T follicular helper cell (primary cell): Measurements from ENCODE around the gene RASGRP3.
A peak's percentile ranks its signal among the peaks of the same experiment; 100 is the strongest.
"Not testable (repeated sequence)": the region's sequence is repeated elsewhere in the genome, so short reads cannot be mapped to it uniquely, and the experiment has no call there.

Source experiments
- DNase-seq: peaks from one replicate; pipeline ENCODE4 v3.0.0-alpha.2; 2020; ENCODE audit warnings: low read depth
- total RNA-seq, 2 experiments: gene quantifications; one replicate each; lab custom pipeline; 2026; lab: John Stamatoyannopoulos, UW

Gene RASGRP3, protein sequence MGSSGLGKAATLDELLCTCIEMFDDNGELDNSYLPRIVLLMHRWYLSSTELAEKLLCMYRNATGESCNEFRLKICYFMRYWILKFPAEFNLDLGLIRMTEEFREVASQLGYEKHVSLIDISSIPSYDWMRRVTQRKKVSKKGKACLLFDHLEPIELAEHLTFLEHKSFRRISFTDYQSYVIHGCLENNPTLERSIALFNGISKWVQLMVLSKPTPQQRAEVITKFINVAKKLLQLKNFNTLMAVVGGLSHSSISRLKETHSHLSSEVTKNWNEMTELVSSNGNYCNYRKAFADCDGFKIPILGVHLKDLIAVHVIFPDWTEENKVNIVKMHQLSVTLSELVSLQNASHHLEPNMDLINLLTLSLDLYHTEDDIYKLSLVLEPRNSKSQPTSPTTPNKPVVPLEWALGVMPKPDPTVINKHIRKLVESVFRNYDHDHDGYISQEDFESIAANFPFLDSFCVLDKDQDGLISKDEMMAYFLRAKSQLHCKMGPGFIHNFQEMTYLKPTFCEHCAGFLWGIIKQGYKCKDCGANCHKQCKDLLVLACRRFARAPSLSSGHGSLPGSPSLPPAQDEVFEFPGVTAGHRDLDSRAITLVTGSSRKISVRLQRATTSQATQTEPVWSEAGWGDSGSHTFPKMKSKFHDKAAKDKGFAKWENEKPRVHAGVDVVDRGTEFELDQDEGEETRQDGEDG
- total RNA-seq, result 8.0 to 10.5 reads per million in 2 experiments

DNA sequence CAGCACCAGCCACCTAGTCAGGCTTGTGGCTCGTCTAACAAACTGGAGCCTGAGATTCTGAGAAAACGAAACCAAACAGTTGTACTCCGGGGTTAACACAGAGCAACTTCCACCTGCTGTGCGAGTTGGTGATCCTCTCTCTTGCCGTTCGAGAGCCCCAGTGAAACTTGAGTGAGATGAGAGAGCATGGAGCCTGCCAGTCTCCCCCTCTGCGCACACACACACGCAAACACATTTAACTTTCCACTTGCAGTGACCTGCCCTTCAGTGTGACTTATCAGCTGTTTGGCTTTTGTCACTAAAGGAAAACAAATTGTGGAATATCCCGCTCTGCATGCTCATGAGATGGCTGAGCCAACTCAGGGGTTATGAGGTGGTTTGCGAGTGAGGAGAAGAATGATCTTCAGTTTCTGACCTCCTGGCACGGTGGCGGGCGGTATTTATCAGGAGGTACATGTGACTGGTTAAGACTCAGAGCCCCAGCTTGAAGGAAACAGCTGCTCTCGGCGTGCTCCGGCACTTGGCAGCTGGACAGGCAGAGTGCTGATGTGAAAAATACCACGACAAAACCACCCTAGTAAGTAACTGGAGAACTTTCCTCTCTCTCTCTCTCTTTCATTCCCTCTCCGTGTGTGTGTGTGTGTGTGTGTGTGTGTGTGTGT, at the start of gene RASGRP3:
Gene RASGRP3 (plus strand): TSS at position 519 of the 662 bp plus-strand sequence. CDS start 38,488 bp downstream, outside the sequence.
- peak; percentile 36 for DNase-seq

DNA sequence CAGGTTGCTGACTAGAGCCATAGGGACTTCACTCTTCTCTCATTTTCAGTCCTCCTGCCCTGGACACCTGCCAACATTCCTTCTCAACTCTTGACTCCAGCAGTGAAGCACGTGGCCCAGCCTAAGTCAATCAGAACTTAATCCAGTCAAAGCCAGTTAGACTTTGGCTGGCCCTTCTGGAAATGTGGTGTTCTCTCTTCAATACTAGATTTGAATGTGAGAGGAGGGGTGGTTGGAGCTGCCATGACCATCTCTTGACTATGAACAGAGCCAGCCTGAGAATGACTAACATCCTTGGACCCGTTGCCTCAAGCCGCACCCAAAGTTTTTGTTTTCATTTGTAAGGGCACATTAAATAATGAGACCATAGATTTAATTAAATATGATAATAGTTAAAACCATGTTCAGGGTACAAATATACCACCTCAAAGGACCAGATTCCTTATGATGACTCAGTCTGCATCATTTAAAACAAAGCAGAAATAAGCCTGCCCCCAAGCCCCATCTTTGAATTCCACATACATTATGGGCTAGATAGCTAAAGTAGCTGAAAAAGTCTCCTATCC, 49.7 kb upstream of the RASGRP3 start:
- no peak for DNase-seq

DNA sequence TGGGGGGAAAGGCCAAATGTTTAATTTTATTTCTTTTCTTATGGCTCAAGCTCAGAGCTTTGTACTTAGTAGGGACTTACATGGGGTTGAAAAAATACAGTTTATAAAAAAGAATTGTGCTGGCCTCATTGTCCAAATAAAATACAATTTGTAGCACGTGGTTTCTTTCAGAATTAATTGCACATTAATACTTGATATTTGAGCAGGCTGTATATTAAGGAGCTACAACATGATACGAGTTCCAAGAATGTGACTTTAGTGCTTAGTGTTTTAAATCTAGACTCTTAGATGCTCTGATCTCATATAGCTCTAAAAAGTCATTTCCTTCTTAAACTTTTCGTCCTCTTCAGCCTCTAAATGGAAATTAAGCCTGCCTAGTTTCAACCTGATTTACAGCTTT, 46.4 kb upstream of the RASGRP3 start:
- no peak for DNase-seq

DNA sequence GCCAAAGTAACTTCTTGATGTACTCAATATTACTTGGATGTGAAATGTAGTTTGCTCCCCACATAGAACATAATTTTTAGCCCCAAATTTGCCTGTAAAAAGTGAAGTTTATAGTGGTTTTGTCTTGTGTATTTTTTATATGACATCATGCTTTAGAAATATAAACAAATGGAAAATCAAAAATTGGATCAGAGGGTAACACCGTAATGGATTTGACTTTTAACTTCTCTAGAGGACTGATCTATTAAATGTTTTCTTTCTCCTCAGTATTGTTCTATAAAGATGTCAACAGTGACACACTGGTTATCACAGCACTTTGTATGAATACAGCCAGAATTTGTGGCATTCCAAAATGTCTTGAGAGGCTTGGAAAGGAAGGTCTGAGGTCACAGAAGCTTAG, 45.6 kb upstream of the RASGRP3 start:
- DNase-seq, result no peak

DNA sequence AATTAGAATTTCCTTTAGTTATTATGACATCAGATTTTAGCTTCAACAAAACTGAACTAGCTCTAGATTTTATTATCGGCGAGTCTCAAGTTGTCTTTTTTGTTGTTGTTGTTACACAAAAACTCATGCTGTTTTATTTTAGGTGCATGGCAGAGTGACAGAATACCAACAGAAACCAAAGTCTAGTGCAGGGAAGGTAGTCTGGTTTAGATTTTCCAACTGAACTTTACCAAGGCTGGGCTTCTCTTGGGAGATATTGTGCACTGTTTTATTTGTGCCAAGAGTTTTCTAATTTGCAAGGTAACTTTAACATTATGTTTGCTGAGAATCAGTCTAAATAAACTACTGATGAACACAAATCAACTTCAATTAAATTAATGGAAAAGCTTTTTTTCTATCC, 43.6 kb upstream of the RASGRP3 start:
- no peak for DNase-seq

DNA sequence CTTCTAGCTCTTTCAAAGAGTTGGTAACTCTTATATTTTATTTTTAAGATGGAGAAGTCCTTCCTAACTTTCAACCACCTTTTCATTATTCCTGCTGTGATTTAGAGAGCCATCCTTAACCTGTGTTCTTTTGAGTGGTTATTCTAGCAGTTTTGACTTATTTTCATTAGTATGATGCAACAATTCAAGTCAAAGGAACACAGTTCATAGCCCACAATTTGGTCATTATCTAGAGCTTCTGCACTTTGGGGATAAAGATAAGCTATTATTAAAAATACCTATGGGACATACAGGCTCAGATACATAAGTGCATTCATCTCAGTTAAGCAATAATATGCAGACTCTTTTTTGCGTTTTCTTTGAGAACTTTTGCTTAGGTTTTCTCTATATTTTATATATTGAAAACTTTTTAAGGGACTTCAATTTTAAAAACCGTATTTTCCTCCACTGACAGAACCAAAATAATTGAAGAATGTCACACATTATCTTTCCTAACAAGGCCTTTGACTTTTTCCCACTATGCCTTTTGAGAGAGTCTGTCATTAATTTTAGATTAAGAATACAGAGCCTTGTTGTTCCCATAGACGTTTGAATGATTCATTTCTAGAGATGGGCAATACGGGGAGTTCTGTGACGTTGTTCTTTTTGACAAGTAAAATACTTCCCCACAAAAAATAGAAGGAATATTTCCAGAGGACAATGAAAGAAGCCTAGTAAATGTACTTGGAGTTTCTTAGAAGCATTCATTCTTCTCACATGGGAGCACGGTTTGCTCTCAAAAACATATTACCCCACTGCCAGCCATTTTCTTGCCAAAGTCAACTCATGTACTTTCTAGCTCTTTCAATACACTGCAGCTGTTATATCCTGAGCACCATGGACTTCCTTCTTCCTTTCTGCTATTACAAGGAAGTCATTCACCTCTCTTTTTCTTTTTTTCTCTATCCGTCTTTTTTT, 42.9 kb upstream of the RASGRP3 start:
- no peak for DNase-seq

DNA sequence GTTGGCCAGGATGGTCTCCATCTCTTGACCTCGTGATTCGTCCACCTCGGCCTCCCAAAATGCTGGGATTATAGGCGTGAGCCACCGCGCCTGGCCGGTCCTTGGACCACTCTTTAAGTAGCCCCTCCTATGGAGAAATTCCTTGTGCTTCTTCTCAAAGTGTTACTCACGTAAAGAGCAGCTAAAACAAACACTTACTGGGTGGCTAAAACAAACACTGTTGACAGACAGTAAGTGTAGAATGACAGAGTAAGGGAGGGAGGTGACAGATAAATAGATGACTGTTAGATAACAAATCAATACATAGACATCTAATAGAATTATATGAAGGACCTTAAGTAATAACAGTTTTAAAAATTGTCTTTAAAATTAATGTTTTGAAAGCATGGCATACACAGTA, 40.9 kb upstream of the RASGRP3 start:
- no peak for DNase-seq

DNA sequence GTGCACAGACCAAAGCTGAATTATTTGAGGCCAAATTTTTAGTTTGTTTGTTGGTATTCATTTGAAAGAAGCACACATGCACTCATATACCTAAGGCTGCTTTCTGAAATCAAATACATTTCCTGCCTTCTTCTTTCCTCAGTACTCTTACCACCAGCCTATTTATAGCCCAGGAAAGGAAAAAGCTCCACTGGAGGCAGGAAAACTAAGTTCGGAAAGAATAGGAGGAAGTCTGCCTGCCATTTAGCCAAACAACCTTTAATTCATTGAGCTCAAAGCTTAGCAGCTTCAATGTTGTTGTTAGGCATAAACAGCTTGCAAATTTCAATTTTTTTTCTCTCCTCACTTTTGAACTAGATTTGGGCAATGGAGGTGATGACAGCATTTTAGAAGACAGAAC, 40.4 kb upstream of the RASGRP3 start:
- no peak for DNase-seq

DNA sequence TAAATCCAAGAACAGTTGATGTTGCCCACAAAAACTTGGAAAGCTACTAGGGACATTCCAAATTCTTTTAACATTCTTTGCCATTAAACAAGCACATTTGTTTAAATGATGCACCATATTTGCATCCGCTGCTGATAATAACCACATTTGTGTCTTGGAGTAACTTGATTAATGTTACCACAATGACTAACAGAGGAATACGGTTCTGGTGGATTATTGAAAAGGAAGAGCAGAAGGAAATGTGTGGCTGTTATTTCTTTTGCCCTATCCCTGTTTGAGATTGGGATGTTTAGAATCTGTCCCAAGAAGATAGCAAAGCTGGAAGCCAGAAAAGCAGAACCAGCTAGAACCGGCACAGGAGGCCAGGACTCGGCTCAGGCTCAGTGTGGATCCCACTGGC, 39.2 kb upstream of the RASGRP3 start:
- no peak for DNase-seq

DNA sequence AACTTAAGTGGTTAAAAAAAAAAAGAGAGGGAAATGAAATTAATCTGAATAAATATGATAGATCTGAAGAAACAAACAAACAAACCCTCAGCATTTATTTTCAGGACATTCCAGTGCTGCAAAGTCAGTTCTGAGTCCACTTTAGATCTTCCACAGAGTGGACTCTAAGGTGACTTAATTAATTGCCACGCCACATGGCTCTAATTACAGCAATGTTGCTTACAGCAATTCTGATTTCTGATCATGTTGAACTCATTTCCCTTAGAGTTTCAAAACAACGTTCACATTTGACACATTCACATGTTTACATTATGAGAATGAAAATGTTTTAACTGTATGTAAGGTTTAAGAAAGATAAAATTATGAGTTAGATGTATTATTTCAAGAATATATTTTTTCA, 38.6 kb upstream of the RASGRP3 start:
- DNase-seq, result no peak

DNA sequence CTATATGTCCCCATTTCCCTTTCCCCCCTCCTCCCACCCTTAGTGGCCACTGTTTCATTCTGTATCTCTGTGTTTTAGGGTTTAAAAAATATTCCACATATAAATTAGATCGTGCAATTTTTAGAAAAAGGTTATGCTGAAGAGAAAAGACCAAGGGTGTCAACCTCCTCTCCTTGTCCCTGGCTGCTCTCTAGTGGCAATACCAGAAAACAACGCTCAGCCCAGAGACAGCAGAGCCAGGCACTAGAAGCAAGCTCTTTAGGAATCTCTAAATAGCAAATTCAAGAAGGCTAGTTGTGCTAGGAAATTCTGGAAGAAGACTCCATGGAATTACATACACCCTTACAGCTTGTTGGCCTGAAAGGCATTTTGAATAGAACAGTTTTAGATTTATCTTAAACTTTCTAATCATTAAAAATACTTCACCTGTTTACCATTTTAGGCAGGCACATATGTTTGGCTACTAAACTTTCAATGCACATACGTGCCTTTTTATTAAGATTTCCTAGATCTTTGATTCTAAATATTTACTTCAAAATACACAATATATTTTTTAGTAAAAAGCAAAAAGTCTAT, 35.1 kb upstream of the RASGRP3 start:
- no peak for DNase-seq

DNA sequence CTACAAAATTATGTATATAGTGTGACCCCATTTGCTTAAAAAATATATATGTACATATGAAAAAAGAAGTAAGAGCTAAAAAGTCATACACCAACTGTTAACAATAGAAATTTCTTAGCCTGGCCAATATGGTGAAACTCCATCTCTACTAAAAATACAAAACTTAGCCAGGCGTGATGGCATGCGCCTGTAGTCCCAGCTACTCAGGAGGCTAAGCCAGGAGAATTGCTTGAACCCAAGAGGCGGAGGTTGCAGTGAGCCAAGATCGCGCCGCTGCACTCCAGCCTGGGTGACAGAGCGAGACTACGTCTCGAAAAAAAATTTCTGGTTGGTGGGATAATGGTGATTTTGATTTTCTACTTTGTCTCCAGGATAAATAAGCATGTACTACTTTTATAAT, 34.4 kb upstream of the RASGRP3 start:
- DNase-seq, result not testable (repeated sequence)

DNA sequence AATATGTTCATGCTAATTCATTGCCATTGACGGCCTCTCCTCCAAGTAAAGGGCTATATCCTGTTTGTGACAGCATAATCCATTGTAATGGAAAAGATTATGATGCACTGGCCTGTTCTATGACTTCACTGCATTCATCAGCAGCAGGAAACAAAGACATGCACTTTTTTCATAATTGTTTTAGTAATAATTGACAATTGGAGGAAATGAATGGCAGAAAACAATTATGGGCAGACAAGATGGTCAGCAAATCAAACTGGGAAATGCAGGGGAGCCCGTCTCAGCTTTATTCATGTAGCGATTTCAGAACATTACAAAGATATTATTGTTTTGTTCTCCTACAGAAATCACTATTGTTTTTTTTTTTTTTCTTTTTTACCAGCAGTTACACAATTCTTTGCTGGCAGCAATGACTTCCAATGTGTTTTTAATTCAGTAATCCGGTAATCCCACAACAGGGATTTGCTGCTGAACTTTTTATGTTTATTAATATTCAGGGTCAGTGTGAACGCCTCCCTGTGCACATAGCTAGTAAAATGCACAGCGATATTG, 33.8 kb upstream of the RASGRP3 start:
- no peak for DNase-seq

DNA sequence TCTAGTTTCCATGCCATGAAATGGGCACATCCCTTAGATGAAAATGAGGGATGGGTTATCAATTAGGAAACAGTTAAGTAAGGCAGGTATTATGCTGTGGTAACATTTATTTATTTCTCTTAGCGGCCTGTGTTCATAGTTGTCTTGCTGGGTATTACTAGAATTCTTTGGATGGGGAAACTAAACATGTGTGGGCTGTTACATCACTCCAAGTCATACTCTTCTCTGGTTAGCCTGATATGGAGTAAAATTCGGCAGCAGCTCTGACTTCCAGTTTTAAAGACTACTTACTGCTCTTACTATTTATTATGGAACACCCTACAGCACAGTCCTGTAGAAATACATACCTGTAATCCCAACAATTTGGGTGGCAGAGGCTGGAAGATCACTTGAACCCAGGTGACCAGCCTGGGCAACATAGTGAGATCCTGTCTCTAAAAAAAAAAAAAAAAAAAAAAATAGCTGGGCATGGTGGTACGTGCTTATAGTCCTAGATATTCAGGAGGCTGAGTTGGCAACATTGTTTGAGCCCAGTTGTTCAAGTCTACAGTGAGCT, 33.1 kb upstream of the RASGRP3 start:
- no peak for DNase-seq

DNA sequence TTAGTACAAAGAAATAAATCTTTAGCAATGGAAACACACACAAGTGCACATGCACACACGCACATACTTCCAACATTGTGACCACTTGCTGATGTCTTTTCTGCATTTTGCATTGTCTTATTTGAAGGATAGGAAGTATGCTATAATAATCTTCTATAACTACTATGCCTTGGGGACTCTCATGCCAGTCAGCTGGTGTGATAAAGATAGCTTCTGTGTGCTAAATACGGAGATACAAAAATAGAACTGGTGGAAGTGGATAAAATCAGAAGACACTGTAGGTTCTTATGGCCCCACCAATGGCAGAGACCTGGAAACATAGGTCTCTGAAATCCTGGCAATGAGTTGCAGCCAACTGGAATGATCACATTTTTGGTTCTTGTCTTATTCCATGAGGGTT, 31.5 kb upstream of the RASGRP3 start:
- DNase-seq, result no peak

DNA sequence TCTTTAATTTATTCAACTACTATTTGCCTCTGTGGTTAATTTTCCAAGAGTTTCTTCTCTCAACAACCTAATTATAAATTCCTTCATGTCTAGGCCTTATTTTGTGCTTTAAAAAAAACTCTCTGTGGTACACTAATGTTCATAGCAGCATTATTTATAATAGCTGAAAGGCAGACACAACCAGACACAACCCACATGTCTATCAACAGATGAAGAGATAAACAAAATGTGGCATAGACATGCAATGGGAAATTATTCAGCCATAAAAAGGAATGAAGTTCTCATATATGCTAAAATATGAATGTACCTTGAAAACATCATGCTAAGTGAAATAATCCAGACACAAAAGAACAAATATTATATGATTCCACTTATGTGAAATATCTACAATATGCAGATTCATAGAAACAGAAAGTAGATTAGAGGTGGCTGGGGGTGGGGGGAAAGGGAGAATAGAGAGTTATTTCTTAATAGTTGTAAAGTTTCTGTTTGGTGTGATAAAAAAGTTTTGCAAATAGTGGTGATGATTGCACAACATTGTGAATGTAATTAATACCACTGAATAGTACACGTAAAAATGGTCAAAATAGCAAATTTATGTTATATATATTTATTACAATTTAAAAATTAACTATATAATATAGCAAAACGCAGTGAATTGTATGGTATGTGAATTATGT, 28.1 kb upstream of the RASGRP3 start:
- DNase-seq, result no peak

DNA sequence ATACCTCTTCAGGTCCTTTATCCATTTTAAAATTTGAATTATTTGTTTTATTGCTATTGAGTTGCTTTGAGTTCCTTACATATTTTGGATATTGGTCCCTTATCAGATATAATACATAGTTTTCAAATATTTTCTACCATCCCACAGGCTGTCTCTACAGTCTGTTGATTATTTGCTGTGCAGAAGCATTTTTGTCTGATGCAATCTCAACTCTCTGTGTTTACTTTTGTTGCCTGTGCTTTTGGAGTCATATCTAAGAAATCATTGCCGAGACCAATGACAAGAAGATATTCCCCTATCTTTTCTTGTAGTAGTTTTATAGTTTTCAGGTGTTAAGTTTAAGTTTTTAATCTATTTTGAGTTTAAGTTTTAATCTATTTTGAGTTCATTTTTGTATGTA, 25.2 kb upstream of the RASGRP3 start:
- DNase-seq, result no peak

DNA sequence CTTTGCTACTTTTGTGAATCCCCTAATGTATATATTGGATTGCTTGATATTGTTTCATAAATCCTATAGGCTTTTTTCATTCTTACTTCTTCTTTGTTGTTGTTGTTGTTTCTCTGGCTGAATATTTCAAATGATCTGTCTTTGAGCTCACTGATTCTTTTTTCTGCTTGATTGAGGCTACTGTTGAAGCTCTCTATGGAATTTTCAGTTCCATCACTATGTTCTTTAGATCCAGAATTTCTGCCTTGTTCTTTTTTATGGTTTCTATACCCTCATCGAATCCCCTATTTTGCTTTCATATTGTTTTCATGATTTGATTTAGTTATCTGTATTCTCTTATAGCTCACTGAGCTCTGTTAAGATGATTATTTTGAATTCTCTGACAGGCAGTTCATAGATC, 24.6 kb upstream of the RASGRP3 start:
- DNase-seq, result no peak

DNA sequence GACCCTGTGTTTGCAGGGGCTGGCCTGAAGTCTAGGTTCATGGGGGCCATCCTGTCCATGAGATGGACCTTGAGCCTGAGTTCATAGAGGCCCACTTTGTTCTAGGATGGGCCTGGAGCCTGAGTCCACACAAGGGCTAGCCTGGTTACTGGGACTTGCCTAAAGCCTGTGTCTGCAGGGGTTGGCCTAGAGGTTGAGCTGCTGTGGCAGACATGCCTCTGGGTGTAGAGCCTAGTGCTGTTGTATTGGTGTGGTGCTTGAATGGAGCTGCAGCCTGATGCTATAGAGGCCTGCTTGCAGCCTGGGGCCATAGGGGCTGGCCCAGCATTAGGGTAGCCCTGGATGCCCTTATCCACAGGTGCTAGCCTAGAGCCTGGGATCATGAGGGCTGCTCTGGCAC, 23.9 kb upstream of the RASGRP3 start:
- DNase-seq, result no peak
